ENCODE measurements around the gene ANKS1B.

DNA sequence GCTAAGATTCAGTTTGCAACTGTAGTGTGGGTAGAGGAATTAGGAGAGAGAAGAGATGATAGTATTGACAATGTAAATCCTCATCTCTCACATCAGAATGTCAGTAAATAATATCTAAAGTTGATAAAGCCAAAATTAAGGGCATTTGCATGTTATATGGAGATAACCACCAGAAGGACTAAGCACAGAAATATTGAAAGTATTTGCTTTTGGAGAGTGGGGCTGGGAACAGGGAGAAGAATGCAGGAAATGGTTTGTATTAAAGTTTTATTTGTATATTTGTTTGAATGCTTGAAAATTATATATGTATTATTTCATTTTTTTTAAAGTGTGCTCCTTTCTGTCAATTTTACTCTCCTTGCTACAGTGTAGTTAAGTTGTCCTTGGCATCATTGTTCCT, 848.2 kb downstream of the ANKS1B start:
- TF ChIP-seq, protein P1, sequence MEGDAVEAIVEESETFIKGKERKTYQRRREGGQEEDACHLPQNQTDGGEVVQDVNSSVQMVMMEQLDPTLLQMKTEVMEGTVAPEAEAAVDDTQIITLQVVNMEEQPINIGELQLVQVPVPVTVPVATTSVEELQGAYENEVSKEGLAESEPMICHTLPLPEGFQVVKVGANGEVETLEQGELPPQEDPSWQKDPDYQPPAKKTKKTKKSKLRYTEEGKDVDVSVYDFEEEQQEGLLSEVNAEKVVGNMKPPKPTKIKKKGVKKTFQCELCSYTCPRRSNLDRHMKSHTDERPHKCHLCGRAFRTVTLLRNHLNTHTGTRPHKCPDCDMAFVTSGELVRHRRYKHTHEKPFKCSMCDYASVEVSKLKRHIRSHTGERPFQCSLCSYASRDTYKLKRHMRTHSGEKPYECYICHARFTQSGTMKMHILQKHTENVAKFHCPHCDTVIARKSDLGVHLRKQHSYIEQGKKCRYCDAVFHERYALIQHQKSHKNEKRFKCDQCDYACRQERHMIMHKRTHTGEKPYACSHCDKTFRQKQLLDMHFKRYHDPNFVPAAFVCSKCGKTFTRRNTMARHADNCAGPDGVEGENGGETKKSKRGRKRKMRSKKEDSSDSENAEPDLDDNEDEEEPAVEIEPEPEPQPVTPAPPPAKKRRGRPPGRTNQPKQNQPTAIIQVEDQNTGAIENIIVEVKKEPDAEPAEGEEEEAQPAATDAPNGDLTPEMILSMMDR (IDR thresholded peaks at IDR 0.05) = no peak
- TF ChIP-seq POLR2A (IDR thresholded peaks at IDR 0.05) = no peak
